OCI-LY3 (cell line): ENCODE data around the gene MNX1.
A peak's percentile ranks its signal among the peaks of the same experiment; 100 is the strongest.

Experiments
- H2AFZ ChIP-seq: fragments of 200-600, 300-600 bp; shearing (Covaris generic); 2 replicates; pipeline ENCODE4 v1.6.0; 2014; ENCODE audit warnings: antibody characterized with exemption, low read depth, low read length
- H3K27ac ChIP-seq: fragments of 200-600, 300-600 bp; sonication (generic); 2 replicates; pipeline ENCODE4 v1.5.1; 2014; ENCODE audit warnings: mild to moderate bottlenecking, low read length, moderate library complexity, mixed read lengths
- H3K27me3 ChIP-seq: fragments of 200-600, 300-600 bp; sonication (generic); 2 replicates; pipeline ENCODE4 v1.6.1; 2014; ENCODE audit warnings: low read depth, low read length, mixed read lengths
- H3K36me3 ChIP-seq: fragments of 200-600, 300-600 bp; sonication (generic); replicated peaks from 2 replicates; pipeline ENCODE3; 2014; ENCODE audit warnings: low read depth, low read length, mixed read lengths
- H3K4me1 ChIP-seq: fragments of 300-600, 200-600 bp; sonication (generic); 2 replicates; pipeline ENCODE4 v1.6.1; 2014; ENCODE audit warnings: low read length, mixed read lengths
- H3K4me2 ChIP-seq: fragments of 200-600, 300-600 bp; sonication (generic); 2 replicates; pipeline ENCODE4 v1.6.1; 2014; ENCODE audit warnings: low read length, mixed read lengths
- H3K4me3 ChIP-seq: fragments of 300-600, 200-600 bp; sonication (generic); 2 replicates; pipeline ENCODE4 v1.5.1; 2014; ENCODE audit warnings: antibody characterized with exemption, mild to moderate bottlenecking, low read length, moderate library complexity
- H3K79me2 ChIP-seq: fragments of 300-600, 200-600 bp; shearing (Covaris generic); 2 replicates; pipeline ENCODE4 v1.6.1; 2014; ENCODE audit warnings: mild to moderate bottlenecking, low read length, mixed read lengths
- H3K9ac ChIP-seq: fragments of 300-600, 200-600 bp; shearing (Covaris generic); 2 replicates; pipeline ENCODE4 v1.6.0; 2014; ENCODE audit warnings: mild to moderate bottlenecking, low read length, moderate library complexity
- H3K9me3 ChIP-seq: fragments of 200-600, 300-600 bp; shearing (Covaris generic); 2 replicates; pipeline ENCODE4 v1.6.1; 2014; ENCODE audit warnings: low read length, mixed read lengths; ENCODE audit not compliant: insufficient read depth
- H4K20me1 ChIP-seq: fragments of 200-600, 300-600 bp; sonication (generic); 2 replicates; pipeline ENCODE4 v1.6.1; 2016; ENCODE audit warnings: low read length, mixed read lengths; ENCODE audit not compliant: insufficient read depth
- CTCF ChIP-seq: fragments of 200-600, 300-600 bp; sonication (generic); IDR thresholded peaks from 2 replicates; pipeline ENCODE4 v1.5.1; 2014; ENCODE audit warnings: antibody characterized with exemption, low read length, low read depth
- EZH2phosphoT487 ChIP-seq: fragments of 200-600 bp; shearing (Covaris generic); IDR thresholded peaks from 2 replicates; pipeline ENCODE4 v1.6.1; 2018; ENCODE audit warnings: antibody characterized with exemption, mixed run types, low read depth

MNX1 gene

GRCh38 chr7:157010588-157011332 lies at the start of gene MNX1:
MNX1 (minus strand) TSS chr7:157010663; CDS start chr7:157010350, 313 bp downstream.
- Histone ChIP-seq H3K9ac (peak within 1 kb of the TSS; percentile 96), H2AFZ (peak within 1 kb of the TSS; percentile 66), H3K79me2 (peaks cover 56% of the 10 kb centered on the region), H3K36me3 (peaks cover 16% of the 10 kb centered on the region), H3K9me3 (no peaks in the 10 kb centered on the region), H3K4me1 (peaks cover 25% of the 10 kb centered on the region), H3K4me3 (peak within 1 kb of the TSS; percentile 91), H3K27ac (peak within 1 kb of the TSS; percentile 58), H4K20me1 (peaks cover 4% of the 10 kb centered on the region; the same call in 1 of the 2 replicates), H3K4me2 (peak within 1 kb of the TSS; percentile 82), H3K27me3 (no peaks in the 10 kb centered on the region)
- TF ChIP-seq EZH2phosphoT487 (no peak), CTCF (no peak)

- Histone ChIP-seq H3K36me3 (no peaks in the 10 kb centered on the region), H2AFZ (no peak overlapping the region), H3K27me3 (0 out of 2 replicates have a peak, but pooled peaks cover 5% of the 10 kb centered on the region), H3K4me3 (no peak overlapping the region), H4K20me1 (no peaks in the 10 kb centered on the region), H3K9me3 (no peaks in the 10 kb centered on the region), H3K9ac (no peak overlapping the region), H3K4me2 (no peak overlapping the region), H3K79me2 (no peaks in the 10 kb centered on the region), H3K27ac (no peak overlapping the region), H3K4me1 (no peaks in the 10 kb centered on the region)
- TF ChIP-seq CTCF (no peak), EZH2phosphoT487 (no peak)
These were observed 49.1 kb upstream of the MNX1 start for GRCh38 chr7:157059534-157059933.

GRCh38 chr7:157058701-157059100 lies 48.2 kb upstream of the MNX1 start:
- H3K36me3 ChIP-seq, result no peaks in the 10 kb centered on the region
- H3K9ac ChIP-seq, result no peak overlapping the region
- H3K27me3 ChIP-seq, result 0 out of 2 replicates have a peak, but pooled peaks cover 9% of the 10 kb centered on the region
- H3K79me2 ChIP-seq, result no peaks in the 10 kb centered on the region
- H3K4me2 ChIP-seq, result no peak overlapping the region
- H3K4me3 ChIP-seq, result no peak overlapping the region
- H3K9me3 ChIP-seq, result no peaks in the 10 kb centered on the region
- H3K27ac ChIP-seq, result no peak overlapping the region
- no peaks in the 10 kb centered on the region for H4K20me1 ChIP-seq
- H2AFZ ChIP-seq, result no peak overlapping the region
- H3K4me1 ChIP-seq, result no peaks in the 10 kb centered on the region
- no peak for TF ChIP-seq CTCF

DNA sequence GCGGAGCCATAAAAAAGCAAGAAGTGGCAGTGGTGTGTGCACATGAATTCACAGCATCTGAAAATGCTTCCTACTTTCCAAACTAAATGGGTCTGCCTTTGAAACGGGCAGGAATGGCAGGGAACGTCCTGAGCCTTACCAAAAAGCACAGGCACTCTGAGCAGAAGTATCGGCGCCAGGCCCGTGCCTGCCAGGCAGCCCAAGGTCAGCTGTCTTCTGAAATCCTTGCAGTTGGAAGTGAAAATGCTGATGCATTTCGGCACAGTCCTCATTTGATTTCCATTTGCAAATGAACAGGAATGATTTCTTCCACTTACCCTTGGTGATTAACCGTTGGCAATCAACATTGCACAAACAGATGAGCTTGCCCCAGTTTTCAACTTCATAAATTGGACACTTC lies 47.6 kb upstream of the MNX1 start:
- Histone ChIP-seq H3K9me3 (no peaks in the 10 kb centered on the region), H4K20me1 (no peaks in the 10 kb centered on the region), H3K4me2 (no peak overlapping the region), H3K36me3 (no peaks in the 10 kb centered on the region), H2AFZ (no peak overlapping the region), H3K9ac (no peak overlapping the region), H3K4me3 (no peak overlapping the region), H3K79me2 (no peaks in the 10 kb centered on the region), H3K27ac (no peak overlapping the region), H3K4me1 (no peaks in the 10 kb centered on the region), H3K27me3 (peaks cover 9% of the 10 kb centered on the region; the same call in 1 of the 2 replicates)
- TF ChIP-seq EZH2phosphoT487 (no peak), CTCF (no peak)
